ENCODE data around the gene CCDC86.
A peak's percentile ranks its signal among the peaks of the same experiment; 100 is the strongest.

CCDC86 gene

DNA sequence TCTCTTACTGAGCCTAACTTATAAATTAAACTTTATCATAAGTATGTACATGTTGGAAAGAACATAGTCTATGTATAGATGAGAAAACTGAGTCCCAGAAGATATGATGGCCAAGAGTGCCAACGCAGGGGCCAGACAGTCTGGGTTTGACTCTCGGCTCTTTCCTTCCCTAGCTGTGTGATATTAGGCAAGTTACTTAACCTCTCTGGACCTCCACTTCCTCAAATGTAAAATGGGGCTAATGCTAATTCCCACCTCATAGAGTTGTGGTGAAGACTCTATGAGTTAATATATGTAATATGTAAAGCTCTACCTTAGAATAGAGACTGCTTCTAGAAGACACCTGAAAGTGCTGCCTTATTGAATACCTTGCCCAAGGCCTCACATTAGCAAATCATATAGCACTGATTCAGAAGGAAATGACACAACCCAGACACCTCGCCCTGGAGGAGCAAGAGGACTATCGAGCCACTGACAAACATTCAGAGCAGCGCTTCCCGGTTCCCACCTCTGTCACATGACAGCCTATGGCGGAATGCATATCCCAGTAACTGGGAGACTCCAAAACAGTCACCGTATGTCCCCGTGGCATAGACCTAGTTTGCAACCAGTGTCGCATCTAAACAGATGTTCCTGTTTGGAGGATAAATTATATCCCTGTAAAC lies 11.3 kb upstream of the CCDC86 start:
- Histone ChIP-seq H3K4me1 (ENCODE audit: control insufficient read depth, insufficient read depth, low read length, poor library complexity, severe bottlenecking) (no peaks in the 10 kb centered on the region), H3K27me3 (replicated peaks; ENCODE audit: control insufficient read depth, insufficient read depth, low read length, poor library complexity, severe bottlenecking) (no peaks in the 10 kb centered on the region), H3K27ac (ENCODE audit: insufficient read depth, low read length, poor library complexity, severe bottlenecking) (no peak overlapping the region), H3K36me3 (ENCODE audit: control insufficient read depth, insufficient read depth, low read length) (no peaks in the 10 kb centered on the region), H3K4me3 (ENCODE audit: insufficient read depth, low read depth, low read length, poor library complexity, severe bottlenecking) (no peak overlapping the region), H3K9me3 (ENCODE audit: control insufficient read depth, low read length) (no peaks in the 10 kb centered on the region)
- DNase-seq, result no peak

DNA sequence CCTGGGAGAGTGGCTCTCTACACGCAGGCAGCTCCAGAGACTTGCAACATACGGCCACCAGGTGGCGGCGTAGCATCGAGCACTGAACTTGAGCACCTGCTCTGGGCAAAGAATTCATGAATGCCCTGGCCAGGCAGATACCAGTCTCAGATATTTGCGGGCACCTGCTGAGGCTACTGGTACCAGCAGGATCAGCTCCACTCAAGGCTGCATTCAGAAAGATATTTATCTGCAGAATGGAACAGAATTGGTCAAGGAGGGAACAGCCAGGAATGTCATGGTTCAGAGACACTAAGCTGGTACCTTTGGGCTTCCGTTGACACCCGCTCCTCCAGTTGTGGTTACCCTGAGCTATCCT lies 10.8 kb upstream of the CCDC86 start:
- H3K9me3 ChIP-seq (ENCODE audit: control insufficient read depth, low read length), result no peaks in the 10 kb centered on the region
- H3K27ac ChIP-seq (ENCODE audit: insufficient read depth, low read length, poor library complexity, severe bottlenecking), result no peak overlapping the region
- H3K36me3 ChIP-seq (ENCODE audit: control insufficient read depth, insufficient read depth, low read length), result no peaks in the 10 kb centered on the region
- H3K27me3 ChIP-seq (replicated peaks; ENCODE audit: control insufficient read depth, insufficient read depth, low read length, poor library complexity, severe bottlenecking), result no peaks in the 10 kb centered on the region
- no peak overlapping the region for H3K4me3 ChIP-seq (ENCODE audit: insufficient read depth, low read depth, low read length, poor library complexity, severe bottlenecking)
- H3K4me1 ChIP-seq (ENCODE audit: control insufficient read depth, insufficient read depth, low read length, poor library complexity, severe bottlenecking), result no peaks in the 10 kb centered on the region
- peak; percentile 53 to 69 (median 56) for DNase-seq

DNA sequence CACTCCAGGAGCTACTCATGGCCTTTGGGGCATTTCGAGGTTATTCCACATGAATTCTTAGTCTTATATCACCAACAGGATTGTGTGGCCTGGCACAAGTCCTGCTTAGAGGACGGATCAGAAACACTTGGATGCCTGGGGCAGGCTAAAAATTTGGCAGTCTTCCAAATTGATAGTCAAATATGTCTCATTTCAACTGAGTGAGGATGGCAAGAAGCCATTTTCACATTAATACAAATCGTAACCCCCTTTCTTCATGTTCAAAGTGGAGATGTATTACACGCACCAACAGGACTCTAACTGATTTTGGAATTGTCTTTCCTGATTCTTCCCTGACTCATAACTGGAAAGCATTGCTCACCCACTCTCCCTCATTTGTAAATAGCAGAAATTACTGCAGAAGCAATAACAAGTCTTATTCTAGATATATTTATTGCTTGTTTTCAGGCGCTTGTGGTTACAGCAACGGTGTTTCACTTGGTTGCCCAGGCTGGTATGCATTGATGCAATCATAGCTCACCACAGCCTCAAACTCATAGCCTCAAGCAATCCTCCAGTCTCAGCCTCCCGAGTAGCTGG lies 10.3 kb upstream of the CCDC86 start:
- Histone ChIP-seq H3K27ac (ENCODE audit: insufficient read depth, low read length, poor library complexity, severe bottlenecking) (no peak overlapping the region), H3K9me3 (ENCODE audit: control insufficient read depth, low read length) (no peaks in the 10 kb centered on the region), H3K4me1 (ENCODE audit: control insufficient read depth, insufficient read depth, low read length, poor library complexity, severe bottlenecking) (no peaks in the 10 kb centered on the region), H3K27me3 (replicated peaks; ENCODE audit: control insufficient read depth, insufficient read depth, low read length, poor library complexity, severe bottlenecking) (no peaks in the 10 kb centered on the region), H3K36me3 (ENCODE audit: control insufficient read depth, insufficient read depth, low read length) (no peaks in the 10 kb centered on the region), H3K4me3 (ENCODE audit: insufficient read depth, low read depth, low read length, poor library complexity, severe bottlenecking) (no peak overlapping the region)
- DNase-seq, result no peak

DNA sequence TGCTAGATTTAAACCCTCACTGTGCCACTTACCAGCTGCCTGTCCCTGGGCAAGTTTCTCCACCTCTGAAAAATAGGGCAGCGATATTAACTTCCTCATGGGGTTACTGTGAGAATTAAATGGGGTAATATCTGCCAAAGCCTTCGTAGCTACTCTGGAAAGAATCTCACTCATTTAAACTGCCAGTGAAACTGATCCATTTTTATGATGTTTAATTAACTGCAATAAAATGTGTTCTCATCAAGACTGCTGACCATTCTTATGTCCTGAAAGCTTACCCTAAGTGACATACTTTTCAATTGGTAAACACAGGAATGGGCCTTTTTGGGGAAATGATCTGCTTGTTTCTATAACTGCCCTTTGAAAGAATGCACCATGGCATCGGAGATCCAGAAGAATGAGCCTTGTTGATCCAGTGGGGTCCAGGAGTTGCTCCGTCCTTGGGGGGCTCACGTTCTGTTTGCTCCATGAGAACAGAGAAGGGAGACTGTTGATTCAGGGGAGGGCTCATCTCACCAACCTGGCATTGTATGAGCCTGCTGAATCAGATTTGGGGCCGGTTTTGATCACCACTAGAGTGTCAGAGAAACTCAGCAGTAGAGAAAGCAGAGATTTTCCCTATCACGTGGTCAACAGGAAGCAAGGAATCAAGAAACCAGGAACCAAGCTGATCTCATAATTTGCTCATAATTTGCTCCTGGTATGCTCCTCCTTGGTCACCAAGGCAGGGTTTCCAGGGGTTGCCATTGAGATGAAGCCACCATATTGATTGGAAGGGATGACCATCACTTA lies 7.0 kb upstream of the CCDC86 start:
- Histone ChIP-seq H3K4me3 (ENCODE audit: insufficient read depth, low read depth, low read length, poor library complexity, severe bottlenecking) (no peak overlapping the region), H3K27me3 (replicated peaks; ENCODE audit: control insufficient read depth, insufficient read depth, low read length, poor library complexity, severe bottlenecking) (no peaks in the 10 kb centered on the region), H3K27ac (ENCODE audit: insufficient read depth, low read length, poor library complexity, severe bottlenecking) (no peak overlapping the region), H3K9me3 (ENCODE audit: control insufficient read depth, low read length) (no peaks in the 10 kb centered on the region), H3K4me1 (ENCODE audit: control insufficient read depth, insufficient read depth, low read length, poor library complexity, severe bottlenecking) (no peaks in the 10 kb centered on the region), H3K36me3 (ENCODE audit: control insufficient read depth, insufficient read depth, low read length) (no peaks in the 10 kb centered on the region)
- no peak for DNase-seq

DNA sequence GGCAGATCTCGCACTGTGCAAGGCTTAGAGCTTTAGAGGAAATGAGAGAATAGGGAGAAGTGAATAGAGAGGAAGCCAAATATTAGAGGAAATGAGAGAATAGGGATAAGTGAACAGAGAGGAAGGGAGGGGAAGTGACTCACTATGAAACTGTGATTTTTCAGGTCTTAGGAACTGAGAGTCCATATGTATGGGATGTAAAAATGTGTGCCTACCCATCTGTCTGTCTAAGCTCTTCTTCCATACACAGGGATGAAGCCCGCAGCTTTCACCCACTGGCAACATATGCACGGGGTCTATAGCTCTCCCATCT lies 6.4 kb upstream of the CCDC86 start:
- Histone ChIP-seq H3K27ac (ENCODE audit: insufficient read depth, low read length, poor library complexity, severe bottlenecking) (no peak overlapping the region), H3K36me3 (ENCODE audit: control insufficient read depth, insufficient read depth, low read length) (no peaks in the 10 kb centered on the region), H3K27me3 (replicated peaks; ENCODE audit: control insufficient read depth, insufficient read depth, low read length, poor library complexity, severe bottlenecking) (no peaks in the 10 kb centered on the region), H3K4me3 (ENCODE audit: insufficient read depth, low read depth, low read length, poor library complexity, severe bottlenecking) (no peak overlapping the region), H3K4me1 (ENCODE audit: control insufficient read depth, insufficient read depth, low read length, poor library complexity, severe bottlenecking) (no peaks in the 10 kb centered on the region), H3K9me3 (ENCODE audit: control insufficient read depth, low read length) (no peaks in the 10 kb centered on the region)
- no peak for DNase-seq

DNA sequence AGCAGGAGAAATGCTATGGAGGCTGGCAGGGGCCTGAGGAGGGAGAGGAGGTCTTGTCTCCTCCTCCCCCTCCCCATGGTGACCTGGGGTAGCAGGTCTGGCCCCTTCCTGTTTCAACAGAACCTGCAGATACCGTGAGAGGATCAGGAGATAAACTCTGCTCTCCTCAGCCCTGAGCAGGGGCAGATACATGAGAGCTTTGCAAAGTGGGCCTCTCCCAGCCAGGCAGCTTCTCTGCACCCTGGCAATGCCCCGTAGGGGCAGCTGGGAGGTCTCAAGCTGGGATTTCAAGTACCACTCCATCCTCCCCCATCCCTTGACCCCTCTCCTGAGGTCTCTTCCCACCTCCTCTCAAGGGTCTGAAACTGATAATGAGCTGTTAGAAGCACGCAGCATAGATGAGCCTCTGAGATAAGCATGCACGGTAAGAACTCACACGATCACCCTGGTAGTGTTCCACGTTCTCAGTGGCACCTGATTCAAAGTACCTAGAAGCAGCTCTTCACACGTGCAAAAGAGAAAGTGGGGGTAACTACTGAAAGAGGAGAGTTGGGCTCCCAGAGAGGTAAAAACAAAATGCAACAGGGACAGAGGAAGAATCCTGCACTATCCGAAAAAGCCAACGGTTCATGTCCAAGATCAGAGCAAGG lies 4.9 kb upstream of the CCDC86 start:
- no peaks in the 10 kb centered on the region for H3K27me3 ChIP-seq (replicated peaks; ENCODE audit: control insufficient read depth, insufficient read depth, low read length, poor library complexity, severe bottlenecking)
- no peaks in the 10 kb centered on the region for H3K36me3 ChIP-seq (ENCODE audit: control insufficient read depth, insufficient read depth, low read length)
- H3K4me1 ChIP-seq (ENCODE audit: control insufficient read depth, insufficient read depth, low read length, poor library complexity, severe bottlenecking), result no peaks in the 10 kb centered on the region
- no peak overlapping the region for H3K4me3 ChIP-seq (ENCODE audit: insufficient read depth, low read depth, low read length, poor library complexity, severe bottlenecking)
- no peaks in the 10 kb centered on the region for H3K9me3 ChIP-seq (ENCODE audit: control insufficient read depth, low read length)
- DNase-seq, result no peak
- no peak overlapping the region for H3K27ac ChIP-seq (ENCODE audit: insufficient read depth, low read length, poor library complexity, severe bottlenecking)

DNA sequence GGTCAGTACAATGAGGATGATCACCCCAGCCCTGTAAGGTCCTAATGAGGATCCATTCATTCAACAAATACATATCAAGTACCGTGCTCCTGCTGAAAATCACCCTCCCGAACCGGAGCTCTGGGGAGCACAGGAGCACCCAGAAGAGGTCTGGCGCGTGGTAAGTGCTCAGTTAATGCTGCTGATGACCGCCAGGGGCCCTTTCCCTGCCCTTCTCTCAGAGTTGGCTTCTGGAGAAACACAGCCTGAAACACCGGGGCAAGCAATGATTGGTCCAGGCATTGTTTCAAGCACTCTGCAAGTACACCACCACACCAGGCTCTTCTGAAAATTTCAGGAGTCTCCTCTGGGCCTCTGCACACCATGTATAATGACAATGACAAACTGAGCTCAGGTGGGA lies 3.8 kb upstream of the CCDC86 start:
- no peak for DNase-seq

DNA sequence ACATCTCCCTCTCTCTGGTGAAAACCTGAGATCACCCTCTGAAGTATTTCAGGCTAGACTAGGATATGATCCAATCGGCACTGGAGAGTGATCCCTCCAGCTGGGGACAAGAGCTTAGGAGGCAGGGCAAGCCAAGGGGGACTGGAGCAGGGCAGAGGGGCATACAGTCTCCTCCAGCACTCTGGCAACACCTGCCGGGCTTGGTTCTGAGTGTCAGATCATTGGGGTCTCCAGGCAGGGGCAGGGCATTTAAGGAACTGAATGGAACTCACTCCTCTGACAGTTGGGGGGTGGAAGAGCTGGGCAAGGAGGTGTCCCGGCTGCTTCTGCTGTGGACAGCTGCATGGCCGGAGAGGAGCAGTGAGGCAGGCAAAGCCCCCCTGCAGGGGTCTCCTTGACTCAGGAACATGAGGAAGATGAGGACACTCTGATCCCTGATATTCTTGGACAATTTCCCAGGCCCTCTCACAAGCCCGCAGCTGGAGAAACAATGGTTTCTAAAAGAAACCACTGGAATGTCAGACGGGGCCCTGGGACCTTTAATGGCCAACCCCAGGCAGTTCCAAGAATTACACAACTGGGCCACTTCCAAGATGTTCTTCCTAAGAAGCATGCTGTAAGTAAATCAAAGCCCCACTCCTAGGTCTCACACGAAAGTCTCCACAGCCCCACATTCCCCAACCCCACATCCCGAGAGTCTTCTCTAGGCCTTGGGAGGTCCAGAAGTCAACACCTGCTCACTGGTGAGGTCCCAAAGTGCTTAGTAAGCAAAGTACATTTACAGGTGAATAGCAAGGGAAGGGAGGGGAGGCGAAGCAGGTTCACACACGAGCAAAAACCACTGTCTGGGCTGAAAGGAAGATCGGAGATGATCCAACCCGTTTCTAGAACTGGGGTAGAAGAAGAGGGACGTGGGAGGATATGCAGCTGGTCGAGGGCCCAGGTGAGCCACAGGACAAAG lies 1.2 kb upstream of the CCDC86 start:
- DNase-seq, result no peak
- no peak overlapping the region for H3K27ac ChIP-seq (ENCODE audit: insufficient read depth, low read length, poor library complexity, severe bottlenecking)
- peaks cover 22% of the 10 kb centered on the region for H3K4me1 ChIP-seq (ENCODE audit: control insufficient read depth, insufficient read depth, low read length, poor library complexity, severe bottlenecking)
- no peaks in the 10 kb centered on the region for H3K27me3 ChIP-seq (replicated peaks; ENCODE audit: control insufficient read depth, insufficient read depth, low read length, poor library complexity, severe bottlenecking)
- no peaks in the 10 kb centered on the region for H3K36me3 ChIP-seq (ENCODE audit: control insufficient read depth, insufficient read depth, low read length)
- H3K9me3 ChIP-seq (ENCODE audit: control insufficient read depth, low read length), result no peaks in the 10 kb centered on the region
- no peak overlapping the region for H3K4me3 ChIP-seq (ENCODE audit: insufficient read depth, low read depth, low read length, poor library complexity, severe bottlenecking)

More for the DNA sequence above, 3.8 kb upstream of the CCDC86 start:
- Histone ChIP-seq H3K9me3 (ENCODE audit: control insufficient read depth, low read length) (no peaks in the 10 kb centered on the region), H3K4me1 (ENCODE audit: control insufficient read depth, insufficient read depth, low read length, poor library complexity, severe bottlenecking) (peaks cover 10% of the 10 kb centered on the region), H3K4me3 (ENCODE audit: insufficient read depth, low read depth, low read length, poor library complexity, severe bottlenecking) (no peak overlapping the region), H3K27ac (ENCODE audit: insufficient read depth, low read length, poor library complexity, severe bottlenecking) (no peak overlapping the region), H3K27me3 (replicated peaks; ENCODE audit: control insufficient read depth, insufficient read depth, low read length, poor library complexity, severe bottlenecking) (no peaks in the 10 kb centered on the region), H3K36me3 (ENCODE audit: control insufficient read depth, insufficient read depth, low read length) (no peaks in the 10 kb centered on the region)

DNA sequence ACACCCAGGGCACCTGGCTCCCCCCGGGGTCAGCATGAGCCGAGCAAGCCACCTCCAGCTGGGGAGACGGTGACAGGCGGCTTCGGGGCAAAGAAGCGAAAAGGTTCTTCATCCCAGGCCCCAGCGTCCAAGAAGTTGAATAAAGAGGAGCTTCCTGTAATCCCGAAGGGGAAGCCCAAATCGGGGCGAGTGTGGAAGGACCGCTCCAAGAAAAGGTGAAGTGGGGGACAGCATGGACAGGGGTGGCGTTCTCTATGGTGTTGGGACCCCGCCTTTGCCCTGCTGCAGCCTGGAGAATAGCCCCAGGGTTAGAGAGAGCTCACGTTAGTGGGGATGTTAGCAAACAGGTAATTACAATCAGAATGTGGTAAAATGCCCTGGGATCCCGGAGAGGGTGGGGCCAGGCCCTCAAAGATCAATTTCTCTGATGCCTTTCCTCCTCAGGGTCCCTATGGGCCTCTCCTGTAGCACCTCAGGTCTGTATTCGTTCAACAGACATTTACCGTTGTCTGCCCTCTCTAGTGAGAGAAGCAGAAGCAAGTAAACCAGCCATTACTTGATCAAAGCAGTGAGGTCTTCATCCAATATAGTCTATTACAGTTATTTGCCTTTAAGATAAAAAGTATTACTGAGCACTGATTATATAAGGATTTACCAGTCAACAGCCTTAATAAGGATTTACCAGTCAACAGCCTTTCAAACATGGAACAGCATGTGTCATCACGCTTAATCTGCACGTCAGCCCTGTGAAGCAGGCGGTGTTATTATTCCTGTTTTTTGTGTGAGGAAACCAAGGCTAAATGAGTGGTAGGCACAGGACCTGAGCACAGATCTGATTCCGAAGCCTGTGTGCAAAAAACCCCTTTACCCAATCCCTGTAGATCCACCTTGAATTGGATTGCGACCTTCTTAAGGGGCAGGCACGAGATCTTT lies 1.0 kb downstream of the CCDC86 start:
- Histone ChIP-seq H3K27me3 (replicated peaks; ENCODE audit: control insufficient read depth, insufficient read depth, low read length, poor library complexity, severe bottlenecking) (no peaks in the 10 kb centered on the region), H3K4me1 (ENCODE audit: control insufficient read depth, insufficient read depth, low read length, poor library complexity, severe bottlenecking) (peaks cover 22% of the 10 kb centered on the region), H3K4me3 (ENCODE audit: insufficient read depth, low read depth, low read length, poor library complexity, severe bottlenecking) (peak overlapping the region; percentile 80), H3K36me3 (ENCODE audit: control insufficient read depth, insufficient read depth, low read length) (no peaks in the 10 kb centered on the region), H3K9me3 (ENCODE audit: control insufficient read depth, low read length) (no peaks in the 10 kb centered on the region), H3K27ac (ENCODE audit: insufficient read depth, low read length, poor library complexity, severe bottlenecking) (peak overlapping the region; percentile 70)
- no peak for DNase-seq

All from effector memory CD4-positive, alpha-beta T cell (primary cell).